K562 (cell line): ENCODE results near the gene MAP2K7. TPM values are rescaled to one million over a fixed set of nuclear protein-coding genes. Genes with fewer than 3 reads are reported as not detected.

Experiments
- CREM ChIP-seq: IDR thresholded peaks from 2 replicates; pipeline ENCODE4 v1.6.1; 2014; ENCODE audit warnings: antibody characterized with exemption, low read depth
- CTBP1 ChIP-seq: fragments of 450-650 bp; IDR thresholded peaks from 2 replicates; pipeline ENCODE4 v1.6.1; 2016; ENCODE audit warnings: borderline replicate concordance
- CTCF ChIP-seq, 3 experiments: IDR thresholded peaks in 2 of 3; conservative IDR thresholded peaks in 1 of 3; 2 replicates each; pipeline ENCODE4 v1.5.1; 2011 to 2012; ENCODE audit warnings: low read length in 3 of 3, mild to moderate bottlenecking in 3 of 3, control low read depth in 2 of 3, improper control_type of control experiment in 1 of 3, inconsistent platforms in 1 of 3, low read depth in 1 of 3, mixed read lengths in 1 of 3, moderate library complexity in 1 of 3; ENCODE audit not compliant: insufficient read depth in 2 of 3
- DIDO1 ChIP-seq: fragments of 450-650 bp; IDR thresholded peaks from 2 replicates; pipeline ENCODE4 v1.6.1; 2016; ENCODE audit warnings: low read depth, missing biosample characterization, missing genetic modification characterization
- KDM2B ChIP-seq: fragments of 250-450 bp; sonication (Bioruptor Pico); IDR thresholded peaks from 2 replicates; pipeline ENCODE4 v1.8.0; 2021; ENCODE audit warnings: mild to moderate bottlenecking, moderate library complexity
- MBD2 ChIP-seq: sonication (generic); IDR thresholded peaks from 2 replicates; pipeline ENCODE4 v1.6.1; 2016; ENCODE audit warnings: low read depth, borderline replicate concordance
- MYC ChIP-seq, 2 experiments: fragments of 250-450 bp in 1 of 2; sonication (Bioruptor Pico) in 1 of 2; IDR thresholded peaks; 2 replicates each; pipeline versions ENCODE4 v1.5.1 to v1.6.1; 2012 to 2021; ENCODE audit warnings: low read depth in 2 of 2, borderline replicate concordance in 1 of 2, improper control_type of control experiment in 1 of 2, low read length in 1 of 2, mild to moderate bottlenecking in 1 of 2, moderate library complexity in 1 of 2
- NCOA6 ChIP-seq: fragments of 450-650 bp; IDR thresholded peaks from 2 replicates; pipeline ENCODE4 v1.6.1; 2017; ENCODE audit warnings: mild to moderate bottlenecking
- NR2C1 ChIP-seq, 2 experiments: fragments of 450-650 bp; IDR thresholded peaks; 2 replicates each; pipeline ENCODE4 v1.6.1; 2017; ENCODE audit warnings: mild to moderate bottlenecking in 2 of 2, antibody characterized with exemption in 1 of 2, inconsistent platforms in 1 of 2, missing compliant biosample characterization in 1 of 2, missing genetic modification characterization in 1 of 2
- NRF1 ChIP-seq, 2 experiments: fragments of 450-650 bp; IDR thresholded peaks in 1 of 2; conservative IDR thresholded peaks in 1 of 2; 2 replicates each; pipeline ENCODE4 v1.6.1; 2014; ENCODE audit warnings: mild to moderate bottlenecking in 2 of 2
- PHF8 ChIP-seq: fragments of 200-600 bp; sonication (generic); IDR thresholded peaks from 2 replicates; pipeline ENCODE4 v1.6.1; 2012; ENCODE audit warnings: mixed run types, mild to moderate bottlenecking, inconsistent platforms, low read length, moderate library complexity, borderline replicate concordance
- PTRF ChIP-seq: fragments of 450-650 bp; IDR thresholded peaks from 2 replicates; pipeline ENCODE4 v1.6.1; 2016; ENCODE audit warnings: mild to moderate bottlenecking, missing genetic modification characterization, missing compliant biosample characterization
- SIN3A ChIP-seq, 2 experiments: fragments of 150-350 bp in 1 of 2; IDR thresholded peaks; 2 replicates each; pipeline ENCODE4 v1.6.1; 2011 to 2016; ENCODE audit warnings: borderline replicate concordance in 2 of 2, low read depth in 2 of 2, low read length in 2 of 2, mild to moderate bottlenecking in 2 of 2, moderate library complexity in 2 of 2; ENCODE audit not compliant: control insufficient read depth in 1 of 2
- SP1 ChIP-seq: sonication (generic); formaldehyde crosslinking; IDR thresholded peaks from 2 replicates; pipeline ENCODE4 v1.8.1; 2022; ENCODE audit warnings: mild to moderate bottlenecking, missing genetic modification reagents
- ZBTB5 ChIP-seq: fragments of 450-650 bp; IDR thresholded peaks from 2 replicates; pipeline ENCODE4 v1.6.1; 2017; ENCODE audit warnings: antibody characterized with exemption
- polyA plus RNA-seq, 8 experiments: library from polyadenylated mRNA; depleted of rRNA in 4 of 8; stranded (reverse) in 5 of 8; unstranded in 3 of 8; fragments of >200 nt; fragmentation: Nextera tagmentation in 2 of 8; fragmentation: Illumina TruSeq in 1 of 8; extraction: Ambion mirVana in 2 of 8; extraction: Trizol in 1 of 8; gene quantifications; 2 replicates each; pipeline versions ENCODE4 v1.2.1 to v1.2.3, GENCODE V29; 2011 to 2014; ENCODE audit warnings: inconsistent platforms in 1 of 8, missing spikeins in 1 of 8
- total RNA-seq, 7 experiments: library from RNA; depleted of rRNA in 6 of 7; stranded (reverse); fragments of >200 nt in 6 of 7; fragmentation: Illumina TruSeq in 2 of 7; extraction: Trizol in 2 of 7; gene quantifications; 2 replicates each; pipeline versions ENCODE4 v1.2.1 to v1.2.3, GENCODE V29; 2011 to 2021; ENCODE audit warnings: low replicate concordance in 1 of 7
- TF ChIP-seq, protein P1 (sequence below): fragments of 450-650 bp; IDR thresholded peaks from 2 replicates; pipeline ENCODE4 v1.6.1; 2018; ENCODE audit not compliant: partially characterized antibody

The MAP2K7 gene
- total and polyA plus RNA-seq, 9 of the 15 experiments (the other 6 are each of a cell fraction or from before 2014, with no cell fraction given): 0.51 to 45.8 (median 14.1) TPM

- TF ChIP-seq SIN3A (IDR thresholded peaks at IDR 0.05; ENCODE audit: borderline replicate concordance in 2 of 2, control insufficient read depth in 1 of 2, low read depth in 2 of 2, low read length in 2 of 2) (peak in 1 of 2 experiments; percentile 15; a peak in 1 of 4 replicates), KDM2B (CRISPR knock-in tag) (peak; percentile 78; the same call in 1 of the 2 replicates), CTCF (IDR thresholded peaks at IDR 0.05 in 2 of 3, conservative IDR thresholded peaks at IDR 0.05 in 1 of 3; ENCODE audit: insufficient read depth in 2 of 3, low read depth in 1 of 3, low read length in 3 of 3) (peak in 2 of 3 experiments; percentile 5 to 21; a peak in 2 of 6 replicates), SP1 (CRISPR knock-in tag) (peak; percentile 97), NRF1 (conservative IDR thresholded peaks at IDR 0.05 in 1 of 2, IDR thresholded peaks at IDR 0.05 in 1 of 2) (peak; percentile 70 to 73), DIDO1 (0 out of 2 replicates have a peak, but pooled peaks have one; percentile 27), NR2C1 (IDR thresholded peaks at IDR 0.05) (no peak; the same call in 1 of the 2 replicates), NR2C1 (tag; IDR thresholded peaks at IDR 0.05) (peak; percentile 63; the same call in 1 of the 2 replicates), PTRF (0 out of 2 replicates have a peak, but pooled peaks have one; percentile 19), CREM (peak; percentile 73; the same call in 1 of the 2 replicates), PHF8 (peak; percentile 52; the same call in 1 of the 2 replicates), ZBTB5 (no peak), MBD2 (peak; percentile 14; the same call in 1 of the 2 replicates), CTBP1 (peak; percentile 95), MYC (IDR thresholded peaks at IDR 0.05; ENCODE audit: low read depth, low read length) (peak; percentile 79), MYC (CRISPR knock-in tag; IDR thresholded peaks at IDR 0.05; ENCODE audit: borderline replicate concordance, low read depth) (no peak), NCOA6 (no peak)
- TF ChIP-seq, protein P1, sequence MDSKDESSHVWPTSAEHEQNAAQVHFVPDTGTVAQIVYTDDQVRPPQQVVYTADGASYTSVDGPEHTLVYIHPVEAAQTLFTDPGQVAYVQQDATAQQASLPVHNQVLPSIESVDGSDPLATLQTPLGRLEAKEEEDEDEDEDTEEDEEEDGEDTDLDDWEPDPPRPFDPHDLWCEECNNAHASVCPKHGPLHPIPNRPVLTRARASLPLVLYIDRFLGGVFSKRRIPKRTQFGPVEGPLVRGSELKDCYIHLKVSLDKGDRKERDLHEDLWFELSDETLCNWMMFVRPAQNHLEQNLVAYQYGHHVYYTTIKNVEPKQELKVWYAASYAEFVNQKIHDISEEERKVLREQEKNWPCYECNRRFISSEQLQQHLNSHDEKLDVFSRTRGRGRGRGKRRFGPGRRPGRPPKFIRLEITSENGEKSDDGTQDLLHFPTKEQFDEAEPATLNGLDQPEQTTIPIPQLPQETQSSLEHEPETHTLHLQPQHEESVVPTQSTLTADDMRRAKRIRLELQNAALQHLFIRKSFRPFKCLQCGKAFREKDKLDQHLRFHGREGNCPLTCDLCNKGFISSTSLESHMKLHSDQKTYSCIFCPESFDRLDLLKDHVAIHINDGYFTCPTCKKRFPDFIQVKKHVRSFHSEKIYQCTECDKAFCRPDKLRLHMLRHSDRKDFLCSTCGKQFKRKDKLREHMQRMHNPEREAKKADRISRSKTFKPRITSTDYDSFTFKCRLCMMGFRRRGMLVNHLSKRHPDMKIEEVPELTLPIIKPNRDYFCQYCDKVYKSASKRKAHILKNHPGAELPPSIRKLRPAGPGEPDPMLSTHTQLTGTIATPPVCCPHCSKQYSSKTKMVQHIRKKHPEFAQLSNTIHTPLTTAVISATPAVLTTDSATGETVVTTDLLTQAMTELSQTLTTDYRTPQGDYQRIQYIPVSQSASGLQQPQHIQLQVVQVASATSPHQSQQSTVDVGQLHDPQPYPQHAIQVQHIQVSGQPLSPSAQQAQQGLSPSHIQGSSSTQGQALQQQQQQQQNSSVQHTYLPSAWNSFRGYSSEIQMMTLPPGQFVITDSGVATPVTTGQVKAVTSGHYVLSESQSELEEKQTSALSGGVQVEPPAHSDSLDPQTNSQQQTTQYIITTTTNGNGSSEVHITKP: peak; percentile 6
These were observed 16.2 kb downstream of the MAP2K7 start, which contains the start of gene SNAPC2 (continued) for GRCh38 chr19:7919610-7920518.
